ENCODE measurements around the gene ZMYM4.

- TF ChIP-seq CTCF (IDR thresholded peaks at IDR 0.05) (no peak), POLR2A (IDR thresholded peaks at IDR 0.05) (no peak)
Observed at GRCh38 chr1:35282172-35282571, 13.7 kb downstream of the ZMYM4 start.
